GM21423 (cell line): ENCODE measurements around the gene ITGB4.
A peak's percentile ranks its signal among the peaks of the same experiment; 100 is the strongest.

Experiments used
- ATAC-seq: cut with Tn5 transposase; IDR thresholded peaks from one replicate; pipeline ENCODE4 v1.9.1; 2021; ENCODE audit warnings: mild to moderate bottlenecking, moderate library complexity; ENCODE audit not compliant: unreplicated experiment

Gene ITGB4

GRCh38 chr17:75720656-75721462 is at the start of gene ITGB4:
Gene ITGB4 (plus strand): TSS chr17:75721459. CDS start chr17:75724704, 3,245 bp downstream.
- no peak for ATAC-seq

GRCh38 chr17:75672011-75672410 is 49.2 kb upstream of the ITGB4 start:
- ATAC-seq = no peak

GRCh38 chr17:75673487-75673886 is 47.8 kb upstream of the ITGB4 start:
- no peak for ATAC-seq

- no peak for ATAC-seq
Observed at GRCh38 chr17:75676461-75676860, 44.8 kb upstream of the ITGB4 start.

- ATAC-seq = no peak
Observed at GRCh38 chr17:75679706-75680211, 41.5 kb upstream of the ITGB4 start.

- no peak for ATAC-seq
Observed at GRCh38 chr17:75680431-75680830, 40.8 kb upstream of the ITGB4 start.

- ATAC-seq = no peak
Observed at GRCh38 chr17:75681289-75681688, 40.0 kb upstream of the ITGB4 start.

GRCh38 chr17:75683583-75683982 is 37.7 kb upstream of the ITGB4 start:
- ATAC-seq = no peak

- no peak for ATAC-seq
Observed at GRCh38 chr17:75684249-75684648, 37.0 kb upstream of the ITGB4 start.

- no peak for ATAC-seq
Observed at GRCh38 chr17:75684924-75685323, 36.3 kb upstream of the ITGB4 start.

- no peak for ATAC-seq
Observed at GRCh38 chr17:75685499-75685898, 35.8 kb upstream of the ITGB4 start.

- no peak for ATAC-seq
Observed at GRCh38 chr17:75688209-75688825, 32.9 kb upstream of the ITGB4 start.

GRCh38 chr17:75689441-75689873 is 31.8 kb upstream of the ITGB4 start:
- peak; percentile 49 for ATAC-seq

- no peak for ATAC-seq
Observed at GRCh38 chr17:75691371-75691791, 29.9 kb upstream of the ITGB4 start.

GRCh38 chr17:75691801-75692626 is 29.2 kb upstream of the ITGB4 start:
- ATAC-seq = no peak

- ATAC-seq = no peak
Observed at GRCh38 chr17:75692976-75693375, 28.3 kb upstream of the ITGB4 start.

GRCh38 chr17:75693500-75694481 is 27.5 kb upstream of the ITGB4 start:
- no peak for ATAC-seq

GRCh38 chr17:75694536-75694935 is 26.7 kb upstream of the ITGB4 start:
- ATAC-seq = no peak

- no peak for ATAC-seq
Observed at GRCh38 chr17:75695141-75695829, 26.0 kb upstream of the ITGB4 start.
